Fibroblast of peridontal ligament (primary cell): ENCODE data around the gene CCDC60.
"Not testable (repeated sequence)": the region's sequence is repeated elsewhere in the genome, so short reads cannot be mapped to it uniquely, and the experiment has no call there.

Experiments
- DNase-seq: peaks from one replicate; pipeline ENCODE4 v3.0.0-alpha.2; 2010; ENCODE audit errors: extremely low read depth

CCDC60 gene

DNA sequence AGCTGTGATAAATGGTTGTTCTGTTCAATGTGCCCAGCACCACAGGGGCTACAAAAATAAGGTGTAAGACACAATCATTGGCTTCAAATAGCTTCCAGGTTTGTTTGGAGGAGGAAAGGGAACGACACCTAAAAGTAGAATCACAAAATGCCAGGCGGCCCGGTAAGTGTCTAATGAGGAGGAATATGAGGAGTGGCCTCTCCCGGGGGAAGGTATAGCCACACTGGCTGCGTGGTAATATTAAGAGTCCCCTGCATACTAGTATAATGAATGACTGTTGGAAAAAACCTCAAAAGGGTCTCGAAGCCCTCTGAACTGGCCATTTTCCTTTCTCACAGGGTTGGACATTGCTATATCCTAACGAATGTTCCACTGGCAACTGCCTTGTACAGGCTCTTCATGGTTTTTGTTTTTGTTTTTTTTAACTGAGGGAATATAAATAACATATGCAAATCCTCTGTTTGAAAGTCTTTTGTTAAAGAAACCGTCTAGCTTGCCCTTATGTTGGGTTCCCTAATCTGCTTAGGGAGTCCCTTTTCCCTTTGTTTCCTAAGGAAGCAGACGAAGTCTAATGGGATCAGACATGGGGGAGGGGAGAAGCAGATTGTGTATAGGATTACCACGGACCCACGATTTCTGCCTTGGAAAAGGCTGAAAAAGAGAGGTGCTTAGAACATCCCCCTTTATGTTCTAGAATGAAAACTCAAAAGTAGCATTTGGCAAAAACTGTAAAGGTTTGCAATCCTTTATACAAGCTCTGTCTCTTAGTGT, 4.2 kb downstream of the CCDC60 start:
- DNase-seq, result no peak

GRCh38 chr12:119340578-119340977, 6.0 kb downstream of the CCDC60 start:
- DNase-seq, result no peak

GRCh38 chr12:119341020-119341419, 6.5 kb downstream of the CCDC60 start:
- DNase-seq, result no peak

DNA sequence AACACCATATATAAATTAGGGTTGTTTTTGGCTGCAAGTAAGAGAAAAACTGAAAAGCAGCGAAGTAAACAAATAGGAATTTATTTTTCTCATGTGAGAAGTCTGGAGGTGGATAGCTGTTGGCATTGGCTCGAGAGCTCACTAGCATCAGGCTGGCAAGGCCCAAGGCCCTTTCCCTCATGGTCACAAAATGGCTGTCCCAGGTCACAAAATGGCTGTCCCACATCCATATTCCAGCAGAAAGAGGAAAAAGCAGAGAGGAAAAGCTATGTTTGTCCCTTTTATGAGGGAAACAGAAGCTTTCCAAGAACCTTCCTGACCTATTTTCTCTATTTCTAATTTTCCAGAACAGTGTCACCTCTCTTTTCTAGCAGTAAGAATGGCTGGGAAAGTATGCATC, 7.5 kb downstream of the CCDC60 start:
- no peak for DNase-seq

DNA sequence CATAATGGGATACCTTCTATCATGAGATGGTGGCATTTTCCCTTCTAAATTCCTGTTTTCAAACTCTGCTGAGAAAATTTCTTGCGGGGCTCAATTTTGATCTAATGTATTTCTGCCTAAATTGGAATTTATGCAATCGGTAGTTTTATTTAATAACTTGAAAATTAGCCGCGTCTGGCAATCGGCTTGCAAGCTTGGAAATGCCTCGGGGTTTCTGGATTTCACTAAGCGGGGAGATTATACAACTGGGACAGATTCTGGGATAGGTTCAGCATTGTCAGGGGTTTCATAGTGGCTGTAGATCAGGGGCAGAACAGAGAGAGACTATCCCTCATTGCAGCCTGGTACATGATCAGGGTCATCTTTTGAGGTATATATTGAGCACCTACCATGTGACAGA, 8.6 kb downstream of the CCDC60 start:
- no peak for DNase-seq

- DNase-seq, result no peak
Measured at GRCh38 chr12:119354172-119354571, 19.6 kb downstream of the CCDC60 start.

DNA sequence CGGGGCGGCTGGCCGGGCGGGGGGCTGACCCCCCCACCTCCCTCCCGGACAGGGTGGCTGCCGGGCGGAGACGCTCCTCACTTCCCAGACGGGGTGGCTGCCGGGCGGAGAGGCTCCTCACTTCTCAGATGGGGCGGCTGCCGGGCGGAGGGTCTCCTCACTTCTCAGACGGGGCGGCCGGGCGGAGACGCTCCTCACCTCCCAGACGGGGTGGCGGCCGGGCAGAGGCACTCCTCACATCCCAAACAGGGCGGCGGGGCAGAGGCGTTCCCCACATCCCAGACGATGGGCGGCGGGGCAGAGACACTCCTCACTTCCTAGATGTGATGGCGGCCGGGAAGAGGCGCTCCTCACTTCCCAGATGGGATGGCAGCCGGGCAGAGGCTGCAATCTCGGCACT, 25.8 kb downstream of the CCDC60 start:
- not testable (repeated sequence) for DNase-seq

GRCh38 chr12:119363037-119363436, 28.5 kb downstream of the CCDC60 start:
- no peak for DNase-seq

- DNase-seq, result no peak
Measured at GRCh38 chr12:119363490-119363889, 29.0 kb downstream of the CCDC60 start.

DNA sequence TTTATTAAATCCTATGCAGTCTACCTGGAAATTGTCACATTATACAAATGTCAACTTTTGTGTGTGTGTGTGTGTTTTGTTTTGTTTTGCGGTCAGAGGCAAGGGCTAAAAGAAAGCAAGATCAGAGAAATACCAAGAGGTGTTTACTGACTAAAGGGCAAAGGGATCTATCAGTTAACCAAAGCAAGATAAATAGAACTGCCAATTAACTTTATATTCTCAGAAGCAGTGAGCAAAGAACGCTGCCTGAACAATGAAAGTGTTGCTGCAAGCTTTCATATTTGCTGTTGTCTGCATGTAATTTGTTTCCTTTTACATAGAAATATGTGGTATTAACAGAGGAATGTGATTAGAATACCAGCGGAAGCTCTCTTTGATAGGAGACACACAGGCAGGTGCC, 30.9 kb downstream of the CCDC60 start:
- no peak for DNase-seq

DNA sequence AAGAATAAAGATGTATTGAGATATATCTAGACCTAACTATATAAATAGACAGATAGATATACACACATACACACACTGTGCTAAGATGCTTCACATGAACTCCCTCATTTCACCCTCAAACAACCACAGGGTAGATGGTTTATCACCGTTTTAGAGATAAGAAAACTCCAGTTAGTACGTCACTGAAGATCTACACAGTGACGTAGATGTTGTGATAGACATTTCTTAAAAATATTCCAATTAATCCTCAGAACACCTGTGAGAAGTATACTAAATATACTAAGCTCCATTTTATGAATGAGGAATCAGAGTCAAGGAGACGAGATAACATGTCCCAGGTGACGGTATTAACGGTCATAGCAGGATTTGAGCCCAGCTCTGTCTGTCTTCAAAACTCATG, 31.5 kb downstream of the CCDC60 start:
- no peak for DNase-seq

DNA sequence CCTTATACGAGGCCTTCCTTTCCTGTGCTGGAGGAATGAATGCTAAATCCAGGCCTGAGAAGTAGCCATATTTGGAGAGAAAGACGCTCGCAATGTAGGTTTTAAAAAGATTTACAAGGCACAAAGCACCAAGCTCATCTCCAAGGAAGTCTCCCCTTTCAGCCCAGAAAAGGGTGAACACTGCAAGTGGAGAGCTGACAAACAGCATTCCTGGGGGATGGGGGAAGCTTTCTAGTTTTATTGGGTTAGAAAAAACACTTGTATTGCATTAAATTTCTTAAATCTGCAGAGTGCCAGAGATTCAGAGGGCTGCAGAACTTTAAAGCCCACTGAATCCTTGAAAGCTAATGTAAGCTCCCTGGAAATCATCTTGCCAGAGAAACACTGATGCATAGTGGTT, 34.6 kb downstream of the CCDC60 start:
- no peak for DNase-seq

GRCh38 chr12:119369907-119370546, 35.5 kb downstream of the CCDC60 start:
- DNase-seq, result no peak

DNA sequence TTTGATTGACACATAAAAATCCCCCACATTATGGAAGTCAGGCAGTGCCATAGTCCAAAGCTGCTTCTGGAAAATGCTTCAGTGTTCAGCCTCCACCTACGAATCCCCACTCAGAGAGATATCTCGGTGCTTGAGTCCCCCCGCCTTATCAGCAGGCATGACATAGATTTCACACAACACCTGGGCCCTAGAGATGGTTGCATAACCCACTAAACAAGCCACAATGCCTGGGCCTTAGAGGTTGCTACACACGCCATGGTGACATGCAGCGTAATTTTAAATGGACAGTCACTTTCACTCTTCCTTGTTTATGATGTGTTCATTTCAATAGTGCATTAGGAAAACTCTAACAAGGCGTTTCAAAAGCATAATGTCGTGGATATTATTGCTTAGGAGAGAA, 38.0 kb downstream of the CCDC60 start:
- no peak for DNase-seq

GRCh38 chr12:119373001-119373400, 38.5 kb downstream of the CCDC60 start:
- no peak for DNase-seq

- DNase-seq, result no peak
Measured at GRCh38 chr12:119373666-119374065, 39.1 kb downstream of the CCDC60 start.

DNA sequence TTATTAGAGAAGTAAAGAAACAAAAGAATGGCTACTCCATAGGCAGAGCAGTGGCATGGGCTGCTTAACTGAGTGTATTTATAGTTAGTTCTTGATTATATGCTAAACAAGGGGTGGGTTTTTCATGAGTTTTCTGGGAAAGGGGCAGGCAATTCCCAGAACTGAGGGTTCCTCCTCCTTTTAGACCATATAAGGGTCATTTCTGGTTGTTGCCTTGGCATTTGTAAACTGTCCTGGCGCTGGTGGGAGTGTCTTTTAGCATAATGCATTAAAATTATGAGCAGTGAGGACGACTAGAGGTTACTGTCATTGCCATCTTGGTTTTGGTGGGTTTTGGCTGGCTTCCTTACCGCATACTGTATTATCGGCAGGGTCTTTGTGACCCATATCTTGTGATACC, 40.1 kb downstream of the CCDC60 start:
- no peak for DNase-seq

- DNase-seq, result no peak
Measured at GRCh38 chr12:119375075-119375882, 40.8 kb downstream of the CCDC60 start.

- DNase-seq, result no peak
Measured at GRCh38 chr12:119375883-119376190, 41.3 kb downstream of the CCDC60 start.

DNA sequence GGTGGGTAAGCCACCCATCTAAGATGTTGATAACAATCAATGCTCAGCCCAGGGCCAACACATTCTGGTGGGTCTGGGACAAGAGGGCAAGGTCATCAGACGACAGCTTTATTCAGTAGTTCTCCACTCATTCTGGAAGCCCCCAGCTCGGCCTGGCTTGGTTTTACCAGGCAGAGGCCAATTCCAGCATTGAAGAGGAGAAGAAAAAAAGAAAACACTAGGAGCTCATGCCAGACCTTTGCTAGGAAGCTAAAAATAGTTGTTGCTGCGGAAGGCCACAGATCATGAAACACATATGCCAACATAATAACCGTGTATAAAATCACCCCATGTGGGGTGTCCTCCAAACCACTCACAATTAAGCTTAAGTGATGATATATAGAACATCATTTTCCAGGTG, 44.4 kb downstream of the CCDC60 start:
- DNase-seq, result no peak

DNA sequence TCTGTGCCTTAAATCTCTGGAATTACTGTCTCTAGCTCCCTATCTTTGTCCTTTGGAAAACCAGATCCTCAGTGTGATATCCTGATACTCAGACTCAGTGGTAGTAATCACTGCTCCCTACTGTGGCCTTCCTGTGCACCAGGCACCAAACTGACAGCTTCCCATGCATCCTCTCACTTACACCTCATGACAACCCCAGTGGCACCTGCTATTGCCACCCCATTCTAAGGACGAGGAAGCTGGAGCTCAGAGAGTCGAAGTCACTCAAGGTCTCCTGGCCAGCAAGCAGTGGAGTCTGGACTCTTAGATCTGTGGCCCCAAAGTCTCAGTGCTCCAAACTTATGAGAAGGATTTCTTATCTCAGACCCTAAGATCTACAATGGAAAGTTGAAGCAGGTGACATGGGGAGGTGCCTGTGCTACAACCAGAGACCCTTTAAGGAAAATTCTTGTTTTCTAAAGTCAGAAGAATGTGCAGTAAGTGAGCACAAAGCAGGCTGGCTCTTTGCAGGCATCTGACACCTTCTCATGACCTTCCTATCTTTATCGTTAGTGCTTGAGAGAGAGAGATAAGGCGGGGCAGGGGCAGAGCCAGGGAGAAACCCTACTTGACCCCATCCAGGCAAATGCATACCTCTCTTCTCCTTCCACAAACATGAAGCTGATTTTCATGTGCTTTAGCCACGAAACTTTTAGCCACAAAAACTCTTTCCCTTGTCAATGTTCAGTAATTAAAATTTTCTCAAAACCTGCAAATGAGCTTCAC, 47.1 kb downstream of the CCDC60 start:
- no peak for DNase-seq

DNA sequence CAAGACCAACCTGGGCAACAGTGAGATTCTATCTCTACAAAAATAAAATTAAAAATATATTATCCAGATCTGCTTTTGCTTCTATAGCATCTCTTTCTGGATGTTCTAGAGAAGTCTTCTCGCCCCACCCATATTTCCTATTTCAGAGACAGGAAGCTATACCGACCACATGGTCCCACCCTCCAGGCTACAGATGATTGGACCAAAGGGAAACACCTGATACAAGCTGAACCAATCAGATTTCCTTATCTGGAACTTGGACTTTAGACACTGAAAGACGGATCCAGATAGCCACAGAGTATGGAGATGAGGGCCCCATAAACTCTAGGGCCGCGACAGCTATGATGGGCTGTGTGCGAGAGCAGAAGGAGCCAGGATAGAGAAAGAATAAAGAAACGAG, 48.7 kb downstream of the CCDC60 start:
- DNase-seq, result no peak
